ENCODE results near the gene CADM4. TPM values are rescaled to one million over a fixed set of nuclear protein-coding genes. Genes with fewer than 3 reads are reported as not detected.
"Not testable (repeated sequence)": the region's sequence is repeated elsewhere in the genome, so short reads cannot be mapped to it uniquely, and the experiment has no call there.

CADM4 gene
- total RNA-seq, 3 donors from 2014 or later = 2.1 to 20.8 (median 18.0) TPM

GRCh38 chr19:43591904-43592772 lies 47.5 kb downstream of the CADM4 start:
- intact Hi-C loops (cut with DNase I; ENCODE audit: low total_unique reads) = loop anchor here (10.0 kb wide), 1 partner anchor 57 kb away; the partner anchor contains the start of gene ZNF575
- Histone ChIP-seq H3K9me3 (no peaks in the 10 kb centered on the region), H3K4me3 (no peak overlapping the region), H3K4me1 (peaks cover 4 to 5% of the 10 kb centered on the region in 2 donors), H3K36me3 (peaks cover 6% of the 10 kb centered on the region), H3K27ac (no peak overlapping the region), H3K27me3 (no peaks in the 10 kb centered on the region)
- no peak for TF ChIP-seq POLR2AphosphoS5 (IDR thresholded peaks at IDR 0.05)
- TF ChIP-seq CTCF (IDR thresholded peaks at IDR 0.05) = no peak
- TF ChIP-seq POLR2A (IDR thresholded peaks at IDR 0.05) = no peak
- no peak for DNase-seq (ENCODE audit: low spot score in 2 of 2)

- intact Hi-C loops (cut with DNase I; ENCODE audit: low total_unique reads) = loop anchor here (10.0 kb wide), 1 partner anchor 55 kb away; the partner anchor contains the start of gene ZNF575
Measured at GRCh38 chr19:43589678-43590077, 50.0 kb downstream of the CADM4 start.

GRCh38 chr19:43589277-43589676 lies 50.4 kb downstream of the CADM4 start:
- Histone ChIP-seq H3K36me3 (peaks cover 6% of the 10 kb centered on the region), H3K27me3 (no peaks in the 10 kb centered on the region), H3K4me3 (no peak overlapping the region), H3K9me3 (no peaks in the 10 kb centered on the region), H3K27ac (no peak overlapping the region), H3K4me1 (no peaks in the 10 kb centered on the region)
- intact Hi-C loops (cut with DNase I; ENCODE audit: low total_unique reads) = no loop called here
- DNase-seq (ENCODE audit: low spot score in 2 of 2) = no peak
- TF ChIP-seq POLR2A (IDR thresholded peaks at IDR 0.05) (no peak), POLR2AphosphoS5 (IDR thresholded peaks at IDR 0.05) (no peak), CTCF (IDR thresholded peaks at IDR 0.05) (no peak)

More at GRCh38 chr19:43589678-43590077, 50.0 kb downstream of the CADM4 start:
- peaks cover 6% of the 10 kb centered on the region for H3K36me3 ChIP-seq
- DNase-seq (ENCODE audit: low spot score in 2 of 2) = no peak
- no peaks in the 10 kb centered on the region for H3K9me3 ChIP-seq
- TF ChIP-seq CTCF (IDR thresholded peaks at IDR 0.05) = no peak
- no peak for TF ChIP-seq POLR2A (IDR thresholded peaks at IDR 0.05)
- TF ChIP-seq POLR2AphosphoS5 (IDR thresholded peaks at IDR 0.05) = no peak
- no peaks in the 10 kb centered on the region for H3K4me1 ChIP-seq
- H3K27ac ChIP-seq = no peak overlapping the region
- H3K27me3 ChIP-seq = no peaks in the 10 kb centered on the region
- no peak overlapping the region for H3K4me3 ChIP-seq

GRCh38 chr19:43587029-43587428 lies 52.6 kb downstream of the CADM4 start:
- H3K9me3 ChIP-seq; DNase-seq (ENCODE audit: low spot score in 2 of 2); H3K27me3 ChIP-seq; H3K4me3 ChIP-seq; H3K27ac ChIP-seq; H3K36me3 ChIP-seq; intact Hi-C loops (cut with DNase I; ENCODE audit: low total_unique reads); H3K4me1 ChIP-seq: not testable (repeated sequence)

GRCh38 chr19:43586346-43586745 lies 53.3 kb downstream of the CADM4 start:
- Histone ChIP-seq H3K27ac (no peak overlapping the region), H3K9me3 (no peaks in the 10 kb centered on the region), H3K4me1 (no peaks in the 10 kb centered on the region), H3K36me3 (no peaks in the 10 kb centered on the region), H3K27me3 (no peaks in the 10 kb centered on the region), H3K4me3 (no peak overlapping the region)
- no peak for DNase-seq (ENCODE audit: low spot score in 2 of 2)
- TF ChIP-seq POLR2A (IDR thresholded peaks at IDR 0.05) (no peak), POLR2AphosphoS5 (IDR thresholded peaks at IDR 0.05) (no peak), CTCF (IDR thresholded peaks at IDR 0.05) (no peak)
- intact Hi-C loops (cut with DNase I; ENCODE audit: low total_unique reads) = no loop called here

All from breast epithelium (tissue), 4 donors.